GM19351 (cell line): ENCODE data around the gene CSNK1G2.

Experiments
- ATAC-seq: cut with Tn5 transposase; IDR thresholded peaks from one replicate; pipeline ENCODE4 v1.9.1; 2021; ENCODE audit warnings: mild to moderate bottlenecking, moderate library complexity; ENCODE audit not compliant: unreplicated experiment

Gene CSNK1G2

DNA sequence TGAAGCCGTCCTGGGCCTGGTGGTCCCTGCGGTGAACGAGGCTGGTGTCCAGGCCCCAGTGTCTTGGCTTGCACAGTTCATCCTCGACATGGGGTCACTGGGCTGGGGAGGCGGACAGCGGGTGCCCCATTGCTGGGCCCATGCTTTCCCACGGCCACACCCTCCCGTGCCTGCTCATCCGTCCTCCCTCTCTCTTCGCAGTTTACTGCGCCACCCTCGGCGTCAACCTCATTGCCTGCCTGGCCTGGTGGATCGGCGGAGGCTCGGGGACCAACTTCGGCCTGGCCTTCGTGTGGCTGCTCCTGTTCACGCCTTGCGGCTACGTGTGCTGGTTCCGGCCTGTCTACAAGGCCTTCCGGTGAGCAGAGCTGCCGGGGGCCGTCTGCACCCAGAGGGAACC is 23.0 kb upstream of the CSNK1G2 start:
- ATAC-seq = no peak

GRCh38 chr19:1918975-1919374 is 22.0 kb upstream of the CSNK1G2 start:
- no peak for ATAC-seq

- ATAC-seq = no peak
Measured at GRCh38 chr19:1920644-1921043, 20.3 kb upstream of the CSNK1G2 start.

DNA sequence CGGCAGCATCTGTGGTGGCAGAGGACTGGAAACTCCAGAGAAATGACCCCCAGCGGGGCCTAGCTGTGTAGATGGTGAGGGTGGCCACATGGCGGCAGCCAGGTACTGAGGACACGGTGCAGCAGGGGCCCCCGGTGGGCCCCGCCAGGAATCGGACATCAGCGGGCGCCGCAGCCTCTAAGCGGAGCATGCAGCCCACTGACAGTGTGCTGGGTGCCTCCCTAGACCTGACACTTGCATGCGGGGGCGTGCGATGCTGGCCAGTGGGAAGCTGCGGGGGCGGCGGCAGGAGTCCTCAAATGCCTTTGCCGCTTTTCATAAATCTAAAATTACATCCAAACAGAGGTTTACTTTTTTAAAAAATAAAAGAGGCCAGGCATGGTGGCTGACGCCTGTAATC is 19.6 kb upstream of the CSNK1G2 start:
- ATAC-seq = no peak

DNA sequence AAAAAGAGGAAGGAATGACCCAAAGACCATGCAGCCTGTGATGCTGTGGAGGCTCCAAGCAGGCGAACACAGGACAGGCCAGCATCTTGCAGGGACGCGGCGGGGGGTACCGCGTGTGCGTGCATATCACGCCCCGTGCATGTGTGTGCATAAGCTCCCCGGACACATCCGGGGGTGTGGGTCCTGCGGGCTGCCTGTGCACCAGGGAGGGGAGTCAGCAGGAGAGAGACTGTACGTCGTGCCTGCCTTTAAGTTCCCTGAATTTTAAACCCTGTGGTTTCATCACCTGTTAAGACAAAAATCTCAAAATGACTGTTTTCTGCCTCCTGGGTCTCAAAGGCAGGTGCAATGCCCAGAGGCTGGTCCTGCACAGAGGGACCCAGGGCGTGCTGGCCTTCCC is 19.1 kb upstream of the CSNK1G2 start:
- no peak for ATAC-seq

GRCh38 chr19:1922803-1923202 is 18.2 kb upstream of the CSNK1G2 start:
- no peak for ATAC-seq

GRCh38 chr19:1923319-1923718 is 17.7 kb upstream of the CSNK1G2 start:
- no peak for ATAC-seq

- no peak for ATAC-seq
Measured at GRCh38 chr19:1924320-1924961, 16.5 kb upstream of the CSNK1G2 start.

GRCh38 chr19:1925544-1925943 is 15.4 kb upstream of the CSNK1G2 start:
- no peak for ATAC-seq

DNA sequence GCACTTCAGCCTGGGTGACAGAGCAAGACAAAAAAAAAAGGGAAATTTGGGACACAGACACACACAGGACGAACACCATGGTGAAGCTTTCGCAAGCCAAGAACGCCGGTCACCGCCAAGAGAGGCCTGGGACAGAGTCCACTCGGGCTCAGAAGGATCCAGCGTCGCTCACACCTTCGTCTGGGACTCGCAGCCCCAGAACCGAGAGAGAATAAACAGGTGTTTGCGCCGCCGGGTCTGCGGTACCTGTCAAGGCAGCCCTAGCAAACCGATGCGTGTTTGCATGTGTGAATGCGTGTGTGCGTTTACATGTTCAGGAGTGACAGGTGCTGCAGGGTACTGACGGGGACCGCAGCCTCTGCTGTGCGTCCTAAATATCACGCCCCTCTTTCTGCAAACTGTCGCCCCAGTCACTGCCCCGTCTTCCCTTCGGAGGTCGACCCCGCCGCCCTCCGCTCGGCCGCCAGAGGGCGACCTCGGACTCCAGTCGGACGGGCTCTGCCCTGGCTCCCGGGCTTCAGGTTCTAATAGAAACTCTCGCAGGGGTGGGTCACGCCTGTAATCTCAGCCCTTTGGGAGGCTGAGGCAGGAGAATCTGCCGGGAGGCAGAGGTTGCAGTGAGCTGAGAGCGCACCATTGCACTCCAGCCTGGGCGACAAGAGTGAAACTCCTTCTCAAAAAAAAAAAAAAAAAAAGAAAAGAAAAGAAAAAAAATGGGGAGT is 11.8 kb upstream of the CSNK1G2 start:
- no peak for ATAC-seq

GRCh38 chr19:1931445-1931844 is 9.5 kb upstream of the CSNK1G2 start:
- ATAC-seq = no peak

GRCh38 chr19:1932395-1932794 is 8.6 kb upstream of the CSNK1G2 start:
- ATAC-seq = no peak

DNA sequence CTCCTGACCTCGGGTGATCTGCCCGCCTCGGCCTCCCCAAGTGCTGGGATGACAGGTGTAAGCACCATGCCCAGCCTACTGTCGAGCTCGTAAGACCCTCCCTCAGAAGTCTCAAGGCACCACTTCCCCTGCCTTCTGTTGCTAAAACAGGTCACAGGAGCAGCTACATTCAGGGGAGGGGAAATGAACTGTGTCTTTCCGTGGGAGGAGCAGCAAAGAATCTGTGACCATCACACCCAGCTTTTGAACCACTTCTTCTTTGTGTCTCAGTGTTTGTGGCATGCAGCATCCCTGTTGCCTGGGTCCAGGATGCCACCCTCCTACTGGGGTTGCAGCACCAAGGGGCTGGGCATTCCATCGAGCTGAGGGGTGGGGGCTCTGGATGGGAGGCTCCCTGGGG is 7.7 kb upstream of the CSNK1G2 start:
- ATAC-seq = no peak

- no peak for ATAC-seq
Measured at GRCh38 chr19:1933942-1934341, 7.0 kb upstream of the CSNK1G2 start.

DNA sequence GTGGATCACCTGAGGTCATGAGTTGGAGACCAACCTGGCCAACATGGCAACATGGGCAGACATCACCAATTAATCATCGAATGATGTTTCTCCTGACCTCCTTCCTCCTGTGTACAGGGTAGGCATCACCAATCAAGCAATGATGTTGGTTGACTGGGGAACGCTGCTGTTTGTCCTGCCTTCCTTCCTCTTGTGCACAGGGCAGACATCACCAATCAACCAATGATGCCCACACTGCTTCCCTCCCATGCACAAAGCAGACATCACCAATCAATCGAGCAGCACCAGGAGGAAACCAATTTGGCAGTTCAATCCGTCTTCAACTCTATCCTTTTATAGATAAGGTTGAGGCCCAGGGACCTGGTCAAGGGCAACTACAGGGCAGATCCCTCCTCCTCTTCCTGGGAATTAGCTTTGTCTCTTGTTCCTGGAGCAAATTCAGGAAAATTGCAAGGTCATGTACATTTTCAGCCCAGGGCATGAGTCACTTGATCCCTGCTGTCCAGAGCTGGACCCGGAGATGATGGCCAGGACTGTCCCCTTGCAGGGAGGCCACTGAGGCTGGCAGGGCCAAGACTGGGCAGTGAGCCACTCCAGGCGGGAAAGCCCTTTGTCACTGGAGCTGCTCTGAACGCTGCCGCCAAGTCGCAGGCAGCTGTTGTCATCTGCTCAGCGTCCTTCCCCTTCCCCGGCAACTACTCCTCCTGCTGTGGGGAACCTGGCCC is 5.3 kb upstream of the CSNK1G2 start:
- no peak for ATAC-seq

GRCh38 chr19:1936430-1936829 is 4.5 kb upstream of the CSNK1G2 start:
- no peak for ATAC-seq

DNA sequence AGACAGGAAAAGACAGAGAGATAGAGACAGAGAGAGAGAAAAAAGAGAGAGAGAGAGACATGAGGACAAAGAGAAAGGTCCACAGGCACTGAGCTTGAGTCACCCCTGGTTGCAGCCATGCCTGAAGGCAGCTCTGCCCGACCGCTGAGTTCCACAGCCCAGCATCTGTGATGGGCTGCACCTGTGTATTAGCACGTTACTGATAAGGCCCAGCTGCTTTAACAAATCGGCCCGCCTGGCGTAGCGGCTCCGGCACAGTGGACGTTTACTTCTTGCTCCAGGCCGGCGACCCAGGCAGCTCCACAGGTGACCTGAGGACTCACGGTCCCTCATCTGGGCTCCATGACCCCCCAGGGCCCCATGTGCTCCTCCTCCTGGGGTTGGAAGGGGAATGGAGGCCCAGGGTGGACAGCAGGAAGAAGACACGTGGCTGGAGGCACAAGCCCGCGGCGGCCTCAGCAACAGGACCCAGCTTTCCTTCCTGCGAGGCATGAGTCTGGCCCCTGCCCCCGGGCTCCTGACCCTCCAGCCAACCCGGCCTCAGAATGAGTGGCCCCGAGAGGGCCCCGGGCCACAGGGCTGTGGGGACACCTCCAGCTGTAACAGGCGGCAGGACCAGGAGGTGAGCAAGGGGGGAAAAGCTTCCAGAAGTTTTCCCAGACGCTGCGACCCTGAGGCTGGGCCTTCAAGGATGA is 3.9 kb upstream of the CSNK1G2 start:
- no peak for ATAC-seq

DNA sequence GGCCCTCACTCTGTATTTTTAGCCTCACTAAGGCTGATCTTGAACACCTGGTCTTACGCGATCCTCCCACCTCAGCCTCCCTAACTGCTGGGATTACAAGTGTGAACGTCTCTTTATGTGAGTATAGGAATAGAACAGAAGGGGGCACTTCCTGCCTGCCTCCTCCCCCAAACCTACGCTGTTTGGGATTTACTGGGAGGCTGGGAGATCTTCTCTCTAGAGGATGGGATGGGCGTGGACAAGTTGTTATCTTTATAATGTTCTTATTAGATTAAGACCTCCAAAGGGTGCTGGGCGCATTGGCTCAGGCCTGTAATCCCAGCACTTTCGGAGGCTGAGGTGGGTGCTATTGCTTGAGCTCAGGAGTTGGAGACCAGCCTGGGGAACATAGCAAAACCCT is 2.9 kb upstream of the CSNK1G2 start:
- ATAC-seq = no peak

DNA sequence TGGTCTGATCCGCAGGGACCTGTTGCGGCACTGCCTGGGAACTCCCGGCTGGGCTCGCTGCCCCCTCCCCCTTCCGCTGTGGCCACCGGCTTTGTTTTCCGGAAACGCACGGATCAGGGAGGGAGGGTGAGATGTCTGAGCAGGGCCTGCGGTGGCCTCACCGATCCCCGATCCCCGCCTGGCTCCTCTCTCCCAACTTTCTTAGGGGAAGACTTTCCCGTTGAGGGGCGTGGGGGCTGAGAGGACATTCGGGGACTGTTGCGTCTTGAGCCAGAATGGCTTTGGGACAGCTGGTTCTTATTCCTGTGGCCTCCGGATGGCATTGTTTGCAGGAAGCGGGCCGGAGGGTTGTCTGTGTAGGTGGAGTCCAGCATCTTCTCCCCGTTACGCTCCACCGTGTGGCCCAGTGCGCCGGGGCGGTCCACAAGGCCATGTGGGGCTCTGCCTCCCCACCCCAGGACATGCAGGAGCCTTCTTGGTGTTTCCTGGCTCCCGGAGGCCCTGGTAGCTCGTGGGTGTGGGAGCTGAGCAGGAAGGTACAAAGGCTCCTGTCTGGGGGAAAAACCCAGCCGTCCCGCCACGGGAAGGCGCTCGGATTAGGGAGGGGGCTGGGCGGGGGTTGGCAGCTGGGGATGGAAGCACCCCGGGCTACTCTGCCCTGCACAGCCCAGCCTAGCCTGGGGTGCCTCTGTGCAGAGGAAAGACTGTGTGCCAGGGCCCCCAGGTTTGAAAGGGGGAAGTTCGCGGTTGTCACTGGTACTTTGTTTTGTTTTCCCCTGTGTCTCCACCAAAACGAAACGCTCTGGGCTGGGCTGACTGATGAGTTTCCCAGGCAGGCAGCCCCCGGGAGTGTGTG is 1.3 kb downstream of the CSNK1G2 start:
- no peak for ATAC-seq

- no peak for ATAC-seq
Measured at GRCh38 chr19:1942934-1943555, 2.1 kb downstream of the CSNK1G2 start.
